K562 (cell line): ENCODE results near the gene MRPL48. TPM values are rescaled to one million over a fixed set of nuclear protein-coding genes. Genes with fewer than 3 reads are reported as not detected.
"Not testable (repeated sequence)": the region's sequence is repeated elsewhere in the genome, so short reads cannot be mapped to it uniquely, and the experiment has no call there.

Experiments
- ADNP ChIP-seq: fragments of 200-800 bp; sonication (Bioruptor generic); IDR thresholded peaks from 2 replicates; pipeline ENCODE4 v1.6.1; 2016; ENCODE audit warnings: missing genetic modification characterization, missing compliant biosample characterization
- ARID1B ChIP-seq: fragments of 450-650 bp; IDR thresholded peaks from 2 replicates; pipeline ENCODE4 v1.6.1; 2016; ENCODE audit warnings: antibody characterized with exemption, mild to moderate bottlenecking, inconsistent platforms
- ATF3 ChIP-seq, 2 experiments: fragments of 450-650 bp in 1 of 2; sonication (generic) in 1 of 2; formaldehyde crosslinking in 1 of 2; IDR thresholded peaks in 1 of 2; conservative IDR thresholded peaks in 1 of 2; 2 replicates each; pipeline versions ENCODE4 v1.6.1 to v1.8.1; 2016 to 2023; ENCODE audit warnings: mild to moderate bottlenecking in 2 of 2, moderate library complexity in 2 of 2, inconsistent platforms in 1 of 2, missing genetic modification reagents in 1 of 2
- ATF7 ChIP-seq: fragments of 450-650 bp; IDR thresholded peaks from 2 replicates; pipeline ENCODE4 v1.7.1; 2014; ENCODE audit warnings: mild to moderate bottlenecking, moderate library complexity
- BHLHE40 ChIP-seq: IDR thresholded peaks from 2 replicates; pipeline ENCODE4 v1.6.1; 2011; ENCODE audit warnings: low read length, improper control_type of control experiment
- CREM ChIP-seq: IDR thresholded peaks from 2 replicates; pipeline ENCODE4 v1.6.1; 2014; ENCODE audit warnings: antibody characterized with exemption, low read depth
- FOSL1 ChIP-seq: fragments of 200-800 bp; sonication (Bioruptor generic); conservative IDR thresholded peaks from 2 replicates; pipeline ENCODE4 v1.6.1; 2016; ENCODE audit warnings: missing genetic modification characterization, missing compliant biosample characterization
- GTF3C2 ChIP-seq: IDR thresholded peaks from 3 replicates; pipeline ENCODE4 v1.6.1; 2011; ENCODE audit warnings: borderline replicate concordance, mild to moderate bottlenecking, moderate library complexity; ENCODE audit not compliant: insufficient read length; ENCODE audit errors: extremely low read depth
- JUND ChIP-seq, 2 experiments: IDR thresholded peaks; 2 replicates in 1 of 2; 3 replicates in 1 of 2; pipeline ENCODE4 v1.6.1; 2011; ENCODE audit warnings: borderline replicate concordance in 2 of 2, low read depth in 2 of 2, low read length in 2 of 2, improper control_type of control experiment in 1 of 2, missing biosample characterization in 1 of 2, missing genetic modification characterization in 1 of 2, missing genetic modification reagents in 1 of 2
- RCOR1 ChIP-seq, 2 experiments: IDR thresholded peaks; 2 replicates each; pipeline ENCODE4 v1.6.1; 2012; ENCODE audit warnings: low read depth in 2 of 2, low read length in 2 of 2, borderline replicate concordance in 1 of 2, improper control_type of control experiment in 1 of 2
- SMARCA4 ChIP-seq: fragments of 450-650 bp; IDR thresholded peaks from 2 replicates; pipeline ENCODE4 v1.6.1; 2016
- SMARCE1 ChIP-seq: fragments of 450-650 bp; IDR thresholded peaks from 2 replicates; pipeline ENCODE4 v1.7.1; 2016; ENCODE audit warnings: mild to moderate bottlenecking
- ZNF318 ChIP-seq, 2 experiments: fragments of 450-650 bp; IDR thresholded peaks; 2 replicates each; pipeline ENCODE4 v1.6.1; 2016; ENCODE audit warnings: mild to moderate bottlenecking in 2 of 2, borderline replicate concordance in 1 of 2, low read depth in 1 of 2, moderate library complexity in 1 of 2
- polyA plus RNA-seq, 8 experiments: library from polyadenylated mRNA; depleted of rRNA in 4 of 8; stranded (reverse) in 5 of 8; unstranded in 3 of 8; fragments of >200 nt; fragmentation: Nextera tagmentation in 2 of 8; fragmentation: Illumina TruSeq in 1 of 8; extraction: Ambion mirVana in 2 of 8; extraction: Trizol in 1 of 8; gene quantifications; 2 replicates each; pipeline versions ENCODE4 v1.2.1 to v1.2.3, GENCODE V29; 2011 to 2014; ENCODE audit warnings: inconsistent platforms in 1 of 8, missing spikeins in 1 of 8
- total RNA-seq, 7 experiments: library from RNA; depleted of rRNA in 6 of 7; stranded (reverse); fragments of >200 nt in 6 of 7; fragmentation: Illumina TruSeq in 2 of 7; extraction: Trizol in 2 of 7; gene quantifications; 2 replicates each; pipeline versions ENCODE4 v1.2.1 to v1.2.3, GENCODE V29; 2011 to 2021; ENCODE audit warnings: low replicate concordance in 1 of 7

Gene MRPL48
- total and polyA plus RNA-seq, 9 of the 15 experiments (the other 6 are each of a cell fraction or from before 2014, with no cell fraction given), result 66.0 to 237 (median 104) TPM

GRCh38 chr11:73770811-73771210 lies 16.9 kb upstream of the MRPL48 start (continued):
- TF ChIP-seq GTF3C2 (peak; percentile 28), SMARCE1 (peak; percentile 73; the same call in 1 of the 2 replicates), ZNF318 (IDR thresholded peaks at IDR 0.05; ENCODE audit: borderline replicate concordance in 1 of 2, low read depth in 1 of 2) (peak in 1 of 2 experiments; percentile 47; a peak in 1 of 4 replicates), ADNP (tag) (peak; percentile 84), CREM (0 out of 2 replicates have a peak, but pooled peaks have one; percentile 14), JUND (IDR thresholded peaks at IDR 0.05; ENCODE audit: borderline replicate concordance, low read depth, low read length) (peak; percentile 89), JUND (tag; IDR thresholded peaks at IDR 0.05; ENCODE audit: borderline replicate concordance, low read depth, low read length) (peak; percentile 80; the same call in 2 of the 3 replicates), ATF3 (IDR thresholded peaks at IDR 0.05) (peak; percentile 94), SMARCA4 (peak; percentile 60; the same call in 1 of the 2 replicates), ARID1B (peak; percentile 47; the same call in 1 of the 2 replicates), BHLHE40 (peak; percentile 25; the same call in 1 of the 2 replicates), RCOR1 (IDR thresholded peaks at IDR 0.05; ENCODE audit: borderline replicate concordance in 1 of 2, low read depth in 2 of 2, low read length in 2 of 2) (peak in 1 of 2 experiments; percentile 59; a peak in 1 of 4 replicates), ATF7 (peak; percentile 57; the same call in 1 of the 2 replicates), FOSL1 (peak; percentile 84)
- not testable (repeated sequence) for TF ChIP-seq ATF3 (CRISPR knock-in tag; conservative IDR thresholded peaks at IDR 0.05)
